SH-SY5Y (cell line): ENCODE results near the gene PATZ1.

Source experiments
- GATA2 ChIP-seq: IDR thresholded peaks from 2 replicates; pipeline ENCODE4 v1.6.1; 2011; ENCODE audit warnings: mild to moderate bottlenecking, low read depth, low read length
- GATA3 ChIP-seq: IDR thresholded peaks from 2 replicates; pipeline ENCODE4 v1.6.1; 2011; ENCODE audit warnings: low read depth, mild to moderate bottlenecking, low read length, moderate library complexity

DNA sequence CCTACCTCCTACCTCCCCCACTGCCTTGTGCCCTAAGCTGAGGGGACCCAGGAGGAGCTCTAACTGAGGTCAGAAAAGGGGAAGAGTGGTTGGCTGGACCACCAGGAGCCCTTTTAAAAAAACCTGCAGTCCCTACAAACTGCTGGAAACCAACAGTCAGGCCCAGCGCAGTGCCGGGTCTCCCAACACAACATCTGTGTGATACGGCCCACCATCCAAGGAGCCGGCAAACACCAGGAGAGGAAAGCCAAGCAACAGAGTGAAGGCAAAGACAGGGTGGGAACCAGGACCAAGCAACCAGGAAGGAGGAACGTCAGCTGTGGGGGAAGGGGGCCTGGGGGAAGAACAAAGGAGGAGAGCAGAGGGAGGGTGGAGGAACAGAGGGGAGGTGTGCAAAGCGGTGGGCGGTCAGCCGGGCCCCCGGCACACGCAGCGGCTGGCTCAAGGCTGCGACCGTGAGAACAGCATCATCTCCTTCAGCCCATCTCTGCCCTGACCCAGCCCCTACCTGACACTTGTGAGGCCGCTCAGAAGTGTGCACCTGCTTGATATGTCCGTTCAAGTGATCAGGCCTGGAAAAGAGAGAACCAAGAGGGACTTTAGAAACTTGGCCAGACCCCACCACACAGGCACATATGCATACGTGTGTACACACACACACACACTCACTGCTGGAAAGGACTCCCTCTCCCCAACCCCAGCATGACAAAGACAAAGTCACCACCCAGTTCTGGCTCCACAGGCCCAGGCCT, 3.6 kb downstream of the PATZ1 start:
- no peak for TF ChIP-seq GATA2
- TF ChIP-seq GATA3: no peak
